T-helper 17 cell (primary cell): ENCODE measurements around the gene SRGAP3. TPM values are rescaled to one million over a fixed set of nuclear protein-coding genes. Genes with fewer than 3 reads are reported as not detected.

ENCODE experiments used
- ATAC-seq: fragments of 150-1000 bp; cut with Tn5 transposase; 2 replicates; pipeline ENCODE4 v1.10.0; 2021; ENCODE audit warnings: mild to moderate bottlenecking, moderate library complexity
- DNase-seq, 3 donors: peaks; one replicate each; pipeline versions ENCODE4 v3.0.0 to v3.0.0-alpha.2; 2020 to 2021
- H3K9me3 ChIP-seq: one replicate; pipeline ENCODE4 v1.7.0; 2013; ENCODE audit warnings: low read length, mild to moderate bottlenecking; ENCODE audit not compliant: control insufficient read depth, poor library complexity, severe bottlenecking
- H3K27ac Mint-ChIP-seq: one replicate; pipeline ENCODE4 v1.8.0; 2022; ENCODE audit warnings: mild to moderate bottlenecking, moderate library complexity, mixed read lengths
- H3K27me3 Mint-ChIP-seq: one replicate; pipeline ENCODE4 v1.8.0; 2022; ENCODE audit warnings: mixed read lengths
- H3K36me3 Mint-ChIP-seq: one replicate; pipeline ENCODE4 v1.8.0; 2022; ENCODE audit warnings: low read depth, mixed read lengths
- H3K4me1 Mint-ChIP-seq: one replicate; pipeline ENCODE4 v1.8.0; 2022; ENCODE audit warnings: mild to moderate bottlenecking, mixed read lengths
- H3K4me3 Mint-ChIP-seq: one replicate; pipeline ENCODE4 v1.8.0; 2022; ENCODE audit warnings: mild to moderate bottlenecking, moderate library complexity, mixed read lengths
- total RNA-seq, 4 donors: library from RNA in 2 of 4; stranded (reverse) in 2 of 4; gene quantifications; one replicate each; pipeline ENCODE4 v1.2.3 and lab custom pipeline; 2022 to 2026

Gene SRGAP3
- total RNA-seq, 2 donors from 2014 or later = 1.8 to 2.2 TPM

DNA sequence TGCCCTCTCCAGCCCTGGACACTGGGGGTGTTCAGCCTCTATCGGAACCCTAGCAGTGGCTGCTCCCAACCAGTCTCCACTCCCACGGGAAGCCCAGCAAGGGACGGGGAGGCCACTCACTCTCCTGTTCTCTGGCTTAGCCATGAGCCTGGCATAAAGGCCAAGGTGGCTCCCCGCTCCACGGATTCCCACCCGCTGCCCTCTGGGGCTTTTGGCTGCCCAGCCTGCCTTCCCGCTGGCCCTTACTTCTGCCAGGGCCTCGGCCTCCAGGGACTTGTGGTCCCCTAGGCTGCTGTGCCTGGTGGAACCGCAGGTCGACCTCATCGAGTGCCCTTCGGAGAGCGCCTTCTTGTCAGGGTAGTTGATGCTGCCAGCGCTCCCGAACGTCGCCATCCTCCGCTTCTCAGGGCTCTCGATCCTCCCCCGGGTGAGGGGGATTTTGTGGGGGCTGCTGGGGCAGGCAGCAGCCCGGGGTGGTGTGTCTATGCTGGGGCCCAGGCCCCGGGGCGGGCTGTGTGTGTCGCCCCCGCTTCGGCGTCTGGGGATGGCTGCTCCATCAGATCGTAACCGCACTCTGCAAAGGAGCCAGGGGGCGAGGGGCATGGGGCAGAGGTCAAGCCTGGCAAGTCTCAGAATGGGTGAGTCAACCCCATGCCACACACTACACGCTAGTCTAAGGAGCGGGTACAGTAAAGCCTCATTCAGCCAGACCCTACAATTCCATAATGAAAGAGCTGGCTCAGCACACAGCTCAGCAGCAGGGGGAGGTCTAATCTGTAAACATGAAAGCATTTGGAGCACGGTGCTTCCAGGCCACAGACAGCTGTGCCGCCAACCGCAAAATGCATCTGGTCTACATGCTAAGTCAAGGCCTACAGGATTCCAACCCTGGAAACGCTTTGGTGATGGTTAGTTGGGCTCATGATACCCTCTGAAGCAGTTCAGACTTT is 258.9 kb downstream of the SRGAP3 start:
- no peaks in the 10 kb centered on the region for H3K36me3 Mint-ChIP-seq
- H3K27ac Mint-ChIP-seq = no peak overlapping the region
- H3K9me3 ChIP-seq = no peaks in the 10 kb centered on the region
- H3K4me1 Mint-ChIP-seq = peaks cover 2% of the 10 kb centered on the region
- no peak overlapping the region for H3K4me3 Mint-ChIP-seq
- H3K27me3 Mint-ChIP-seq = no peaks in the 10 kb centered on the region
- ATAC-seq (no peak), DNase-seq (no peak)

DNA sequence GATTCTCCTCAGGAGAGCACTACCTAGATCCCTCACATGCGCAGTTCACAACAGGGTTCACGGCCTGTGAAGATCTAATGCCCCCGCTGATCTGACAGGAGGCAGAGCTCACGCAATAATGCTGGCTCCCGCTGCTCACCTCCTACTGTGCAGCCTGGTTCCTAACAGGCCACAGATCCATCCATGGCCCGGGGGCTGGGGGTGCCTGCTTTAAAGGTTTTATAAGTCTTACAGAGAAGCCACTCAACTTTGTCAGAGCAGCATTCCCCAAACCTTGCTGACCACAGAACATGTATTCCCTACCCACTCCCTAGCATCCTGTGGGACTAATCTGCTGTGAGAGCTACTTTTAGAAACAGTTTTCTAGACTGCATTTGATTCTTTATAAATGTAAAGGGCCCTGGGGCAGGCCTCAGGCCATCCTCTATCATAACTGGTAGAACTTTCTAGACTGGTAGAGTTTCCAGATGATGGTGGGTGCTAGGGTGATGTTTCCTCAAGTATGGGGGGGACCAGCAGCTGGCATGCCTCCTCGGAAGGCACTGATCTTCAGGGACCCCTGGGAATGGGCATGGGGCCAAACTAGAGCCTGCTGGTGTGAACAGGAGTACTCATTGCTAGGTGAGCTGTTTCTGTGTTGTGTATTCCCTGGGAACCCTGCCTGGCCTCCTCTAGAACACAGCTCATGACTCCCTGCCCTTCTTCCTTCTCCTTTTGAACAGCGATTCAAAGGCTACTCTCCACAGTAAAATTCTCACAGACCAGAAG is 260.5 kb downstream of the SRGAP3 start:
- H3K4me1 Mint-ChIP-seq = peaks cover 2% of the 10 kb centered on the region
- no peaks in the 10 kb centered on the region for H3K27me3 Mint-ChIP-seq
- no peaks in the 10 kb centered on the region for H3K9me3 ChIP-seq
- no peak overlapping the region for H3K27ac Mint-ChIP-seq
- ATAC-seq (no peak), DNase-seq (no peak)
- H3K36me3 Mint-ChIP-seq = no peaks in the 10 kb centered on the region
- no peak overlapping the region for H3K4me3 Mint-ChIP-seq

- no peaks in the 10 kb centered on the region for H3K36me3 Mint-ChIP-seq
- DNase-seq = no peak
- H3K4me3 Mint-ChIP-seq = no peak overlapping the region
- H3K27ac Mint-ChIP-seq = peak overlapping the region; percentile 3
- ATAC-seq = no peak
- peaks cover 5% of the 10 kb centered on the region for H3K27me3 Mint-ChIP-seq
- no peaks in the 10 kb centered on the region for H3K9me3 ChIP-seq
- peaks cover 2% of the 10 kb centered on the region for H3K4me1 Mint-ChIP-seq
Measured at GRCh38 chr3:8988384-8988655, 261.1 kb downstream of the SRGAP3 start.

DNA sequence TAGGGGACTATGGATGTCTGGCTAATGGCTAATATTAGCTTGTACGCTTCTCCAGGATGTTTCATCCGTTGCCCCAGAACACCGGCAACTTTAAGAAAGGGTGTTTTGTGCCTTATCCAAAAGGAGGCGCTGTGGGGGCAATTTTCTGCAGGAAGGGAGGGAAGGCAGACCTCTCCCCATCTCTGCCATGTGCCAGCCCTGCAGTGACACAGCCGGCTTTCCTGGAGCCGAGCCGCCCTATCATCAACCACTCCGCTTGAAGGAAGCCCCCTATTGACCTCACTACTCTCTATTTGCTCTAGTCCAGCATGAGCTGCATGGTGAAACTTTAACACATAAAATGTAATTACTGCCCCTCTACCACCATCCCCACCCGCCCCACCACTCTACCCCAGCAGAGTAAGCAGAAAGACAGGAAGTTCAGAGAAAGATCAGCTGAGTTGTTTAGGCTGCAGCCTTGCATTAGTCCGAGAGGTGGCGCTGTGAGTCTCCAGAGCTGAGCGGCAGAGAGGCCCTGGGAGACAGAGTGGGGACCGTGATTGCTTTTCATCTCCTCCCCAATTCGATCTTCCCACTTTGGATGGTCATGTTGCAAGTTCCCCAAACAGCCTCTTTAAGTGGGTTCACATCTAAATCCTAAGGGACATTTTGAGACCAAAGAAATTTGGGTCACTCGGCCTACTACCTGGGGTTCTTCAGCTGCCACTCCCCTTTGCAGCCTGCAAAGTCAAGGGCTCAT is 261.6 kb downstream of the SRGAP3 start:
- H3K4me1 Mint-ChIP-seq = peaks cover 2% of the 10 kb centered on the region
- H3K36me3 Mint-ChIP-seq = no peaks in the 10 kb centered on the region
- DNase-seq = peak in 2 of 3 donors; percentile 40 to 44
- H3K4me3 Mint-ChIP-seq = peak overlapping the region; percentile 43
- peak; percentile 91 for ATAC-seq
- H3K27me3 Mint-ChIP-seq = peaks cover 5% of the 10 kb centered on the region
- no peaks in the 10 kb centered on the region for H3K9me3 ChIP-seq
- H3K27ac Mint-ChIP-seq = peak overlapping the region; percentile 3

- ATAC-seq (no peak), DNase-seq (no peak)
- Mint-ChIP-seq H3K27ac (no peak overlapping the region), H3K36me3 (no peaks in the 10 kb centered on the region), H3K27me3 (peaks cover 7% of the 10 kb centered on the region), H3K4me3 (peak overlapping the region; percentile 43), H3K4me1 (peaks cover 2% of the 10 kb centered on the region)
- H3K9me3 ChIP-seq = no peaks in the 10 kb centered on the region
Measured at GRCh38 chr3:8987226-8987625, 262.2 kb downstream of the SRGAP3 start.

DNA sequence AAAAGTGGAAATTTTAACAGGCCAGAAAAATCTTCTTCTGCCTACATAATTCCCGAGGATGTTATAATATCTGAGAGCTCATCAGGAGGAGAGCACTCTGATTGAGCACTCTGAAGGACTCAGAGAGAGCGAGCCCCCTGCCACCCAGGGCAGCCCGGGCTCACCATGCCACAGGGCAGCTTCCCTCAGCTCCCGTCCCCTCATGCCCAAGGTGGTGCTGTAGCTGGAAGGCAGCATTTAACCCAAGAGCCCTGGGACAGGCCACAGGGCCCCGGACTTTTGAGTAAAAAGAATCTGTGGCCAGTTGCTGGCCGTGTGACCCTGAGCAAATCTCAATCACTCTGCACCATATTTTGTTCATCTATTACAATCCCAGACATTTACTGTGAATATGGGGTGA is 262.7 kb downstream of the SRGAP3 start:
- H3K36me3 Mint-ChIP-seq = no peaks in the 10 kb centered on the region

DNA sequence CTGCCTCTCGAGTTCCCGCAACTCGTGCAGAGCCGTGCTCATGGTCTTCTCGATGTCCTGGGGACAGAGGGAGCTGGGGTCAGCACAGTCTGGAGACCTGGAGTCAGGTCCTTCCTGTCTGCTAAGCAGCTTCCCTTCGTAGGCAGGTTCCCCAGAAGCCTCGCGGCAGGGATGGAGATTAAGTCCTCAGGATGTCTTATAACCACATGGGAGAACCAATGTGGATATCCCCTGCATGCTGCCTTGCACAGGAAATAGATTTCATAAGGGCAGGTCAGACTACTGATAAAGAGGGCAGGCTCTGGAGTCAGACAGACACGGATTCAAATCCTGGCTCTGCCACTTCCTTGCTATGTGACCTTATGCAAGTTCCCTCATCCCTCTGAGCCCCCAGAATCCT is 263.6 kb downstream of the SRGAP3 start:
- Mint-ChIP-seq H3K27ac (no peak overlapping the region), H3K36me3 (no peaks in the 10 kb centered on the region), H3K4me1 (peaks cover 2% of the 10 kb centered on the region), H3K4me3 (no peak overlapping the region), H3K27me3 (peaks cover 21% of the 10 kb centered on the region)
- ATAC-seq = no peak
- H3K9me3 ChIP-seq = no peaks in the 10 kb centered on the region
- DNase-seq = no peak

More for the DNA sequence above, 262.7 kb downstream of the SRGAP3 start:
- no peaks in the 10 kb centered on the region for H3K9me3 ChIP-seq
- H3K4me3 Mint-ChIP-seq = no peak overlapping the region
- DNase-seq = no peak
- H3K4me1 Mint-ChIP-seq = peaks cover 2% of the 10 kb centered on the region
- peaks cover 12% of the 10 kb centered on the region for H3K27me3 Mint-ChIP-seq
- no peak for ATAC-seq
- no peak overlapping the region for H3K27ac Mint-ChIP-seq

GRCh38 chr3:8985411-8985831 is 264.0 kb downstream of the SRGAP3 start:
- ATAC-seq (no peak), DNase-seq (no peak)
- no peaks in the 10 kb centered on the region for H3K36me3 Mint-ChIP-seq

DNA sequence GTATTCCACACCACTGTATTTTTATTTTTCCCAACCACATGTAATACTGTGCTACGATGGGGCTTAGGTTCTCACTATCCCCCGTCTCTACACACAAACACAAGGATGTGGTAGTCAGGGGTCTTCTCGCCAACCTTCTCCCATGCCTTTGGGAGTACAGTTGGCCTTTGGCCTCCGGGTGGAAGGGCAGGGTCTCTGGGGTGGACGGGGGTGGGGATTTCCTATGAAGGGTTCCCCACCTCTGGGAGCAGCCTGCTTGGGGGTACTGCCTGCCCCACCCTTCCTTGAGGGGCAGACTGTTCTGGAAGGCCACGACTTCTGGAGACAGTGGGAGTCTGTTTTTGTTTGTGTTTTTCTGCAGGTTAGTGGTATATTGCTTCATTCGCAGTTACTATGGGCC is 264.9 kb downstream of the SRGAP3 start:
- Mint-ChIP-seq H3K4me3 (no peak overlapping the region), H3K27ac (no peak overlapping the region), H3K4me1 (peaks cover 2% of the 10 kb centered on the region), H3K36me3 (no peaks in the 10 kb centered on the region), H3K27me3 (peaks cover 28% of the 10 kb centered on the region)
- no peak for ATAC-seq
- H3K9me3 ChIP-seq = no peaks in the 10 kb centered on the region
- DNase-seq = no peak

More at GRCh38 chr3:8985411-8985831, 264.0 kb downstream of the SRGAP3 start:
- no peaks in the 10 kb centered on the region for H3K9me3 ChIP-seq
- Mint-ChIP-seq H3K4me3 (no peak overlapping the region), H3K27ac (no peak overlapping the region), H3K27me3 (peaks cover 25% of the 10 kb centered on the region), H3K4me1 (peaks cover 2% of the 10 kb centered on the region)

DNA sequence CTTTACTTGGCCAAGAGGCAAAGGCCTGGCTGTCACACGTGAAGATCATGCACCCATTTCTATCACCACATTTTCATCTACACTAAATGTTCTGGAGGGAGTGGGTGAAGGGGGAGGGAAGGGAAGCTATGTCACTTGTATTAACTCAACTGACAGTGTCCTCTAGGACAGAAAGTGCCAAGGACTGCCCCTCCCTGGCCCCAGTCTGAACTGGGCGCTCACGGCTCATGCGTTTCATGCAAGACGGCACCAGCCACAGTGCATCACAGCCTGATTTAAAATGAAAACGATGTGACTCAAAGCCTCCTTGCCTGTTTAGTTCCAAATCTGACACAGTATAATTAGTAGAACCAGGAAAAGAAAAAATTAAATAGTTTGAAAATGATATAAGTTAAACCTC is 265.4 kb downstream of the SRGAP3 start:
- peaks cover 2% of the 10 kb centered on the region for H3K4me1 Mint-ChIP-seq
- no peak overlapping the region for H3K27ac Mint-ChIP-seq
- H3K4me3 Mint-ChIP-seq = no peak overlapping the region
- no peak for ATAC-seq
- no peaks in the 10 kb centered on the region for H3K9me3 ChIP-seq
- peaks cover 28% of the 10 kb centered on the region for H3K27me3 Mint-ChIP-seq
- no peaks in the 10 kb centered on the region for H3K36me3 Mint-ChIP-seq
- DNase-seq = no peak

GRCh38 chr3:8983591-8983990 is 265.9 kb downstream of the SRGAP3 start:
- DNase-seq (no peak), ATAC-seq (no peak)
- Mint-ChIP-seq H3K27me3 (peaks cover 28% of the 10 kb centered on the region), H3K36me3 (no peaks in the 10 kb centered on the region), H3K4me3 (no peak overlapping the region), H3K27ac (no peak overlapping the region), H3K4me1 (peaks cover 2% of the 10 kb centered on the region)
- no peaks in the 10 kb centered on the region for H3K9me3 ChIP-seq

GRCh38 chr3:8983026-8983425 is 266.4 kb downstream of the SRGAP3 start:
- H3K9me3 ChIP-seq = no peaks in the 10 kb centered on the region
- DNase-seq (no peak), ATAC-seq (no peak)
- no peaks in the 10 kb centered on the region for H3K4me1 Mint-ChIP-seq
- no peaks in the 10 kb centered on the region for H3K36me3 Mint-ChIP-seq
- no peak overlapping the region for H3K4me3 Mint-ChIP-seq
- no peak overlapping the region for H3K27ac Mint-ChIP-seq
- peaks cover 33% of the 10 kb centered on the region for H3K27me3 Mint-ChIP-seq

GRCh38 chr3:8982509-8982908 is 266.9 kb downstream of the SRGAP3 start:
- no peaks in the 10 kb centered on the region for H3K36me3 Mint-ChIP-seq
- H3K9me3 ChIP-seq = no peaks in the 10 kb centered on the region
- no peaks in the 10 kb centered on the region for H3K4me1 Mint-ChIP-seq
- DNase-seq (no peak), ATAC-seq (no peak)
- H3K27ac Mint-ChIP-seq = no peak overlapping the region
- H3K4me3 Mint-ChIP-seq = no peak overlapping the region
- peaks cover 35% of the 10 kb centered on the region for H3K27me3 Mint-ChIP-seq
